NK-92 (cell line): ENCODE data around the gene EPDR1.

Experiments used
- DNase-seq: peaks from one replicate; lab custom pipeline; 2025; ENCODE audit not compliant: unreplicated experiment; lab: John Stamatoyannopoulos, UW

The EPDR1 gene

DNA sequence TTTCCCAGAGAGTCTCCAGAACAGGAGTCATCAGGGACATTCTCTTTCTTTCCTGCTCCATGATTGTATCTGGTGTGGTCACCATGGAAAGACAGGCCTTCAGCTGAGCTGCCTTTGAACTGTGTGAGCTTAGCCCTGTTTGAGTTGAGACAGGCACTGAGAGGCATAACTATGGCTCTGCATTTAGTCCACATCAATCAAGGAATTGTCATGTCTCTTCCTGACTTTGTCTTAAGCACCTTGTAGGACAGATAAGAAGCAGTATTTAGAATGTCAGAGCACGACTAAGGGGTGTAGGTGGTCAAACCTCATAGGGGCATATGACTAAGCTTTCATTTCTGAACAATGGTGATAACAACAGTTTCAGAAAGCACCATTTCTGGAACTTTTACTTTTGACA is 53.5 kb downstream of the EPDR1 start:
- no peak for DNase-seq

DNA sequence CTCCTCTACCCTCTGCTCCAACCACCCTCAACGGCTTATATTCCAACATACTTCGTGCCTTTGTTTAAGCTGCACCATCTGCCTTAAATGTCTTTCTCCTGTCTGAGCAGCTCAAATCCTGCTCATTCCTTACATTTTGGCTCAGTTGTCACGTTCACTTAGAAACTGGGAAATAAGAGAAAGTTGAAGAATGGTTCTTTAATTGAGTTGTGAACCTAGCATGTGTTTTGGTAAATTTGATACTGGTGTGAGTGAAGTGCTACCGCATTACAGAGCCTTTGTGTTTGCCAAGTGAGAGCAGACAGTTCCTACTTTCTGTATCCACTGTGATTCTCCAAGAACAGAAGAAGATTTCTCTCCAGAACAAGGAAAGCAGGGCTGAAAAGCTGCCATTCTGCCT is 54.3 kb downstream of the EPDR1 start:
- no peak for DNase-seq

DNA sequence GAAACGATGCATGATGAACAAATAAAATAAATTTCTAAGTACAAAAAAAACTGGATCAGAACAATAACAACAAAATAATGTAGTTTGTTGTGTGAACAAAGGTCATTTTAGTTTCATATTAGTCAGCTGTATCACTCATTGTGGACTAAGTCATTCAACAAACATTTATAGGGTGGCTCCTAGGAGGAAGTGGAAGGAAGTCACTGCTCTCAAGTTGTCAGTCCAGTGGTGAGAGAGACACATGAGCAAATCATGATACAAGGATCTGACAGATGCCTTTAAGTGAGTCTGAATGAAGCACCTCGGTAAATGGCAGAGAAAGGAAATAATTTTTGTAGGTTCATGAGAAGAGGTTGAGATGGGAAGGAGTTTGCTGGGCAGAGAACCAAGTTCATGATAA is 56.8 kb downstream of the EPDR1 start:
- no peak for DNase-seq

DNA sequence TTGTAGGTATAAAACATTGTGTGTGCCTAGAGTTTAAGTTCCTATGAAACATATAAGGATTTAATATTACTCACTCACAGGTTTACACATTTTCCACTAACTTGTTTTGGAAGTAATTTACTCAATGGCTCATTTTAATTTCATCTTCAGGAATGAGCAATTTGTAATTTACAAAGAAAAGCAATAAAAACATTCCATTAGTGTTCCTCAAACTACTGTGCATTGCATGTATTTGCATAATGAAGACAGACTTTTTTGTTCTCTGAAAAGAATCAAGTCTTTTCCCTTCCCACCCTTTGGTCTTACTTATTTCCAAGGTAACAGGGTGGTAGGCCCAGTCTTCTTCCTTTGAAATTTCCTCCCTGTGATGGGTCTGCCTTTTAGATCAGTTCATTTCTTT is 61.2 kb downstream of the EPDR1 start:
- no peak for DNase-seq

DNA sequence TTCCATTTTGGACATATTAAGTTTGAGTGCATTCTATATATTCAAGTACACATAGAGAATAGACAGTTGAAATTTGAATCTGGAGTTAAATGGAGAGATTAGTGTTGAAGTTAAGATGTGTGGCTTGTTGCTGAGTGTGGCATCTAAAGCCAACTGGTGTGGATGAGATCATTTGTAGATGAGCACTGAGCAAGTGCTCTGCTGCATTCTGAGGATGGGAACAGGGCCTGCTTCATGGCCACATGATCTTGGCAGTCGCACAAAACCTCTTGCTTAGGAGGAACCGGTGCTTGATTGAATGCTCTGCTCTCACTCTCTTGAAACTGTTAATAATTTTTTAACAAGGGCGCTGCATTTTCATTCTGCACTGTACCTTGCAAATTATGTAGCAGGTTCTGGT is 62.0 kb downstream of the EPDR1 start:
- DNase-seq, result no peak

DNA sequence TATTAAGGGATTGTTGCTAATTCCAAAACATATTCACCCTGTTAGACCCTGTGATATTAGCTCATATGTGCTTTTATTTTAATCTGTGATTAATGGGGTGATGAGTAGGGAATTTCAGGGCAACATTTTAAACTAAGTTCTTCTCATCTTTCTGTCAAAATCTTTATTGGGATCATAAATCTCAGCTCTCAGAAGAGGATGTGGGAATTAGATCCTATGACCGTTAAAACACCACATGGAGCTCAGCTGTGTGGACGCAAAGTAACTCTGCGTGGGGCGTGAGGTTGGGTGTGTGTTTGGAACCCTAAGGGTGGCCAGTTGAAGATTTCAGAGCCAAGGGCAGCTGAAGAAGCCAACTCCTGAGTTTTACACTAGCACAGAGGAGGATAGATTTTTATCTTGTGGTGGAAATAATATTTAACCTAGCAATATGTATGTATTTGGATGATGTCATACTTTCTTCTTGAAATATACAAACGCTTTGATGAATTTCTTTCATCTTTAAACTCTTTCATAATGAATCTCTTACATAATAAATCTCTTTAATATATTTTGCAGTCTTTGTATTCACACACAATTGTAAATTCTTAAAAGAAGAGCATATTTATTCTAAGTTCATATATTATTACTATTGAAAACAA is 64.4 kb downstream of the EPDR1 start:
- no peak for DNase-seq

DNA sequence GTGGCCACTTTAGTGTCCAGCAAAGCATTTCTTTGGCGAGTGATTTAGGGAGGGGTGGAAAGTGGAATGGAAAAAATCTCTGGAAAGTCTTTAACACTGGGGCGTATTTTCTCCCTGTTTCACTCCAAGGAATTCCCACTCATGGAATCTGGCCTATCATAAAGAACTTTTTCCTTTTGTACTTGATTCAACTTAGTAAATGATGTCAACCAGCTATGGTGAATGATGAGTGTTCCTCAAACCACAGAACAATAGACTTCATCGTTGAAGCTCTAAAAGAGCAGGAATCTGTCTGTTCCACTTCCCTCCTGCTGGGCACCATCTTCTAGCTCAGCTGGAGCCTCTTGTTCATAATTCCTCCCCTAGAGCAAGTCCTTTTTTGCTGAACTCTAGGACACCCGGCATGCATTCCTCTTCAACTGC is 66.5 kb downstream of the EPDR1 start:
- DNase-seq, result no peak

DNA sequence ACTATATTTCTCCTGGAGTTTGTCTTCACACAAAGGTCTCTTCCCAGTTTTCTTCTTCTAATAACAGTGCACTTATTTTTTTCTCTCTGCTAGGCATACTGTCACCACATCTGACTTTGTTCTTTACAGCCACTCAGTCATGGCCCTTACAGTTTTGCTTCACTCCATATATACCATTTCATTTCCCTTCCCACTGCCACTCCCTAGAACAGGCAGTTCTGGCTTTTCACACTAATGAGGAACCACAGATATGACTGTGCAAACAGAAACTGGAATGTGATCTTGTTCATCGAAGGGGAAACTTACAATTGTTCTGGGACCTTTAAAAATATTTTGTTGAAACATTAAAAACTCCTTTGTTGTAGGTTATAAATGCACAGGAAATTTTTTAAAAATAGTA is 67.3 kb downstream of the EPDR1 start:
- DNase-seq, result no peak

DNA sequence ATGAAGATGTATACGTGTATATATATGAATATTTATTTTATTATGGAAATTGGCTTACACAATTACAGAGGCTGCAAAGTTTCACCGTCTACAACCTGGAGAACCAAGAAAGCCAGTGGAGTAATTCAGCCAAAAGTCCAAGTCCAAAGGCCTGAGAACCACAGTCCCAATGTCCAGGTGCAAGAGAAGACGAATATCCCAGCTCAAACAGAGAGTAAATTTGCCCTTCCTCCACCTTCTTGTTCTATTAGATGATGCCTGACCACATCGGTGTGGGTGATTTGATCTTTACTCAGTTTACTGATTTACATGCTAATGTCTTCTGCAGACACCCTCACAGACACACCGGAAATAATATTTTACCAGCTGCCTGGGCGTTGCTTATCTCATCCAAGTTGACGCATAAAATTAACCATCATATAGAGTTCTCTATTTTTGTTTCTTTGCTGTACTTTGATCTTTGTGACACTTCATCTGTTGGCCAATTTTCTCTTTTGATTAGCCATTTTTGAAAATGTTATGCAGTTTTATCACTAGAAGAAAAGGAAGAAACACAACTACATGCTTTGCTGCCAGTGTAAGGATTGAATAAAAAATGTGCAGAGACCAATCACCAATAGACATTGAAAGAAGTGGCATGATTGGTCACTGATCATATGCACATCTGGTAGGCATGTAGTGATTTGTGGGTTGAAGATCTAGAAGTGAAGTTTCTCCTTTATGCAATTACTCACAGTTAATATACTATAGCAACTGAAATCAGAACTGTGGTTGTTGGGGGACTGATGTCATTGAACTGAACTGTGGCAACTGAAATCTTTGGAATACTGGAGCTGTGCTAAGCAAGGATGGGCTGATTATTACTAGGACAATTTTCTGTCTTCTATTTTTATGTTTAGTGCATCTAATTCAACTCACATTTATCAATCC is 68.5 kb downstream of the EPDR1 start:
- no peak for DNase-seq

DNA sequence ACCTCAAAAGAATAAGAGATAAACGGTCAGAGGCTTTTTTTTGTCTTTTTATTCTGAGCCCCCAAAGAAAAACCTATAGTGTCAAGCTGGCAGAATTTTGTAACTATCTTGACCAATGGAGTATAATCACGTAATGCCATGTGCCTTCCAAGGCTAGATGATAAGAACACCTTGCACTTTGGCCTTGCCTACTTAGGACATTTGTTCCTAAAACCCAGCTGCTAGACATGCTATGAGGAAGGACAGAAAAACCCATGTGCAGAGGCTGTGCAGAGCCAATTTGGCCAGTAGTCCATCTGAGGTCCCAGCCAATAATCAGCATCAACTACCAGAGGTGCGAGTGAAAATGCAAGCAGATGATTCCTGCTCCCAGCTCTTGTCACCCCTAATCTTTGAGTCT is 69.9 kb downstream of the EPDR1 start:
- no peak for DNase-seq

DNA sequence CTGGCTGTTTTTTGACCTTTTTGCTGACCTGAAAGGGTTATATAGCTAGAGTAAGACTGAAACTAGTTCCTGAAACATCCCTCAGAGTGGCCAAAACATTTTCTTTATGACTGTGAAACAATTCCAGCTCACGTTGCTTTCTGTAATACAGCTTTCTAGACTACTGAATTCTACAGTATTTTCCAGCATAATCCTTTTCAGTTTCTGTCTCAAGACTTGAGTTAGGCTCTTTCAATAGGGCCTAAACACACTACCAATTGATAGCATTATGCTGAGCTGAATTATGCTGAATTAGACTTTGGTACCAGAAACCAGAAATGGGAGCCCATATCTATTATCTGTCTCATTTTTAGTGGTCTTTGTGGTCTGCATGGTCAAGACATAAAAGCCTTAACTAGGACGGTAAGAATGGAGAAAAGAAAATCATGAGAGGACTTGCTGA is 72.6 kb downstream of the EPDR1 start:
- no peak for DNase-seq

DNA sequence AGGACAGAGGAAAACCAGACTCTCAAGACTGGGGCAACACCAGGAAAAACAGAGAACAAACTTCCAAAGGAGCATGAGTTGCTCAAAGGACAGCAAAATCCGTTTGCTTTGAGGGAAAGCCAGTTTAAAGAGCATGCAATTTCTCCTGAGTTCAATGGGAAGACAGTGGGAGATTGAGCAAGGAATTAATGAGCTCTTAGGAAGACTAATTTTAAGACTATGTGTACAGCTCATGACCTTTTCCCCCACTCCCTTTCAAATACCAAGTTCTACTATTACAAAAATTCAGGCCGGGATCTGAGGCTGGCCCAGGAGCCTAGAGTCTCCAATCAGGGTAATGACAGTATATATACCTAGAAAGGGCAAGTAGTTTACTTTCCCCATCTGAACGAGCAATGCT is 79.2 kb downstream of the EPDR1 start:
- no peak for DNase-seq

DNA sequence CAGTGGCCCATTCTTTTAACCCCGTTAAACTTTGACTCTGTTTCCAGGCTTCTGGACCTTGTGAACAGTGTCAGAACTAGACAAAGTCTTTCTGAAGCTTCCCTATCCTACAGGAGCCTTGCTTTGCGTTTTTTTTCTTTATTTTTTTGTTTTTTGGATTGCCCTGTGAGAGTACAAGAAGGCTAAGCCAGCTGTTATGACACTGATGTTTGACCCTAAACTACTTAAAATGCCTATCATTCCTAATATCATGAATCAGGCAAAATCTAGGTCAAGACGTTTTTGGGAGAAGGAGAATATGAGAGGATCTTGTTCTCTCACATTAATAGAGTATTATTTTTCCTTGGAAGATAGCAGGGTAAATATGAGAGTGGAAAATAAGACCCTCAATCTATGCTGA is 79.8 kb downstream of the EPDR1 start:
- no peak for DNase-seq
